Thymus (tissue), 14 donors: ENCODE measurements around the gene BUD31. TPM values are rescaled to one million over a fixed set of nuclear protein-coding genes. Genes with fewer than 3 reads are reported as not detected.
A peak's percentile ranks its signal among the peaks of the same experiment; 100 is the strongest.

Experiments used
- DNase-seq, 9 donors: peaks; one replicate each; pipeline ENCODE4 v3.0.0-alpha.2; 2013; ENCODE audit warnings: low spot score in 9 of 9, low read depth in 6 of 9, missing footprints in 1 of 9
- H3K27ac ChIP-seq, 2 donors: one replicate each; pipeline ENCODE4 v1.5.1; 2013; ENCODE audit warnings: control low read depth in 1 of 2, low read depth in 1 of 2, low read length in 1 of 2, mild to moderate bottlenecking in 1 of 2, moderate library complexity in 1 of 2
- H3K27me3 ChIP-seq, 2 donors: one replicate each; pipeline ENCODE4 v1.5.1; 2013; ENCODE audit warnings: low read length in 1 of 2; ENCODE audit not compliant: control insufficient read depth in 2 of 2, insufficient read depth in 1 of 2
- H3K36me3 ChIP-seq, 2 donors: one replicate each; pipeline ENCODE4 v1.5.1; 2013; ENCODE audit warnings: low read length in 1 of 2, mild to moderate bottlenecking in 1 of 2, moderate library complexity in 1 of 2; ENCODE audit not compliant: control insufficient read depth in 2 of 2, insufficient read depth in 2 of 2
- H3K4me1 ChIP-seq, 2 donors: one replicate each; pipeline ENCODE4 v1.5.1; 2013; ENCODE audit warnings: low read length in 2 of 2; ENCODE audit not compliant: control insufficient read depth in 2 of 2, insufficient read depth in 2 of 2
- H3K4me3 ChIP-seq, 2 donors: one replicate each; pipeline ENCODE4 v1.5.1; 2013; ENCODE audit warnings: low read length in 2 of 2, control low read depth in 1 of 2, mild to moderate bottlenecking in 1 of 2
- H3K9me3 ChIP-seq, 2 donors: one replicate each; pipeline ENCODE4 v1.5.1; 2013; ENCODE audit warnings: low read length in 1 of 2, mild to moderate bottlenecking in 1 of 2; ENCODE audit not compliant: control insufficient read depth in 2 of 2, insufficient read depth in 1 of 2
- WGBS: extraction: QIAGEN DNeasy Blood & Tissue Kit; methylation state at CpG from one replicate; pipeline ENCODE4 v1.1.7; 2013; 5-methylcytosine and 5-hydroxymethylcytosine counted together
- long read RNA-seq, 10 donors: transcript quantifications; one replicate each; lab custom pipeline, GENCODE V29; 2026
- polyA plus RNA-seq: library from polyadenylated mRNA; stranded (reverse); fragments of 200-250 nt; gene quantifications from one replicate; pipeline ENCODE4 v1.2.3, GENCODE V29; 2013
- total RNA-seq: library from RNA; stranded (reverse); fragments of 120-200 nt; gene quantifications from one replicate; pipeline ENCODE4 v1.2.4, GENCODE V29; 2013
- donor health status: healthy.

The BUD31 gene
- 102 TPM for total RNA-seq
- 123 TPM for polyA plus RNA-seq
- long read RNA-seq, donor 1, partial matches to known transcripts, result 0 of 4 reads
- long read RNA-seq, donor 1, other reads (novel, unspliced or antisense), result 0 of 4 reads
- long read RNA-seq, donor 2, result 0 reads
- long read RNA-seq, donor 3, transcript BUD31-202 (6 exons, 1,139 nt), result major isoform, 33 of 63 reads
- long read RNA-seq, donor 3, transcript BUD31-201 (6 exons, 1,035 nt), result minor isoform, 14 of 63 reads
- long read RNA-seq, donor 3, partial matches to known transcripts, result 16 of 63 reads
- long read RNA-seq, donor 3, other reads (novel, unspliced or antisense), result 0 of 63 reads
- long read RNA-seq, donor 4, transcript BUD31-201 (6 exons, 1,035 nt), result minor isoform, 6 of 28 reads
- long read RNA-seq, donor 4, transcript BUD31-202 (6 exons, 1,139 nt), result major isoform, 13 of 28 reads
- long read RNA-seq, donor 4, partial matches to known transcripts, result 9 of 28 reads
- long read RNA-seq, donor 4, other reads (novel, unspliced or antisense), result 0 of 28 reads
- long read RNA-seq, donor 5, transcript BUD31-201 (6 exons, 1,035 nt), result minor isoform, 19 of 106 reads
- long read RNA-seq, donor 5, transcript BUD31-202 (6 exons, 1,139 nt), result major isoform, 49 of 106 reads
- long read RNA-seq, donor 5, partial matches to known transcripts, result 37 of 106 reads
- long read RNA-seq, donor 5, other reads (novel, unspliced or antisense), result 0 of 106 reads
- long read RNA-seq, donor 6, transcript BUD31-201 (6 exons, 1,035 nt), result minor isoform, 9 of 33 reads
- long read RNA-seq, donor 6, transcript BUD31-202 (6 exons, 1,139 nt), result major isoform, 24 of 33 reads
- long read RNA-seq, donor 6, partial matches to known transcripts, result 0 of 33 reads
- long read RNA-seq, donor 6, other reads (novel, unspliced or antisense), result 0 of 33 reads
- long read RNA-seq, donor 7, transcript BUD31-201 (6 exons, 1,035 nt), result minor isoform, 7 of 51 reads
- long read RNA-seq, donor 7, transcript BUD31-202 (6 exons, 1,139 nt), result major isoform, 30 of 51 reads
- long read RNA-seq, donor 7, partial matches to known transcripts, result 14 of 51 reads
- long read RNA-seq, donor 7, other reads (novel, unspliced or antisense), result 0 of 51 reads
- long read RNA-seq, donor 8, transcript BUD31-202 (6 exons, 1,139 nt), result major isoform, 13 of 16 reads
- long read RNA-seq, donor 8, partial matches to known transcripts, result 0 of 16 reads
- long read RNA-seq, donor 8, other reads (novel, unspliced or antisense), result 0 of 16 reads
- long read RNA-seq, donor 9, transcript BUD31-202 (6 exons, 1,139 nt), result major isoform, 29 of 44 reads
- long read RNA-seq, donor 9, transcript BUD31-201 (6 exons, 1,035 nt), result minor isoform, 10 of 44 reads
- long read RNA-seq, donor 9, partial matches to known transcripts, result 5 of 44 reads
- long read RNA-seq, donor 9, other reads (novel, unspliced or antisense), result 0 of 44 reads
- long read RNA-seq, donor 10, transcript BUD31-201 (6 exons, 1,035 nt), result minor isoform, 6 of 54 reads
- long read RNA-seq, donor 10, transcript BUD31-202 (6 exons, 1,139 nt), result major isoform, 29 of 54 reads
- long read RNA-seq, donor 10, partial matches to known transcripts, result 17 of 54 reads
- long read RNA-seq, donor 10, other reads (novel, unspliced or antisense), result 0 of 54 reads

GRCh38 chr7:99408379-99409191, at the start of gene BUD31, which contains the start of gene PDAP1:
BUD31 (plus strand) TSS chr7:99408969; CDS start chr7:99411093, 2,124 bp downstream.
PDAP1 (minus strand) TSS chr7:99408597; CDS start chr7:99408548, 49 bp downstream.
- peaks cover 20 to 25% of the 10 kb centered on the region in 2 donors for H3K4me1 ChIP-seq
- WGBS, result under 1% methylated on average over 72 of the region's 72 CpGs

GRCh38 chr7:99359465-99360154, 49.2 kb upstream of the BUD31 start:
- 97% methylated on average over 22 of the region's 22 CpGs for WGBS
- Histone ChIP-seq H3K27me3 (no peaks in the 10 kb centered on the region), H3K27ac (no peak overlapping the region), H3K4me3 (no peak overlapping the region), H3K9me3 (no peaks in the 10 kb centered on the region), H3K4me1 (no peaks in the 10 kb centered on the region), H3K36me3 (peaks cover 73 to 84% of the 10 kb centered on the region in 2 donors)
- DNase-seq, result no peak

More at GRCh38 chr7:99408379-99409191, at the start of gene BUD31, which contains the start of gene PDAP1:
- peak within 1 kb of the TSS; percentile 66 to 99 for H3K4me3 ChIP-seq
- H3K27ac ChIP-seq, result peak within 1 kb of the TSS; percentile 94
- DNase-seq, result peak; percentile 95 to 100 (median 99)
- H3K36me3 ChIP-seq, result peaks cover 27 to 45% of the 10 kb centered on the region in 2 donors
- H3K9me3 ChIP-seq, result no peaks in the 10 kb centered on the region
- no peaks in the 10 kb centered on the region for H3K27me3 ChIP-seq

GRCh38 chr7:99362801-99363200, 46.0 kb upstream of the BUD31 start:
- H3K36me3 ChIP-seq, result peaks cover 79 to 88% of the 10 kb centered on the region in 2 donors
- no peaks in the 10 kb centered on the region for H3K4me1 ChIP-seq
- H3K4me3 ChIP-seq, result no peak overlapping the region
- 97% methylated on average over 3 of the region's 3 CpGs for WGBS
- no peak overlapping the region for H3K27ac ChIP-seq
- no peak for DNase-seq
- no peaks in the 10 kb centered on the region for H3K27me3 ChIP-seq
- H3K9me3 ChIP-seq, result peaks cover 0 to 4% of the 10 kb centered on the region in 2 donors

GRCh38 chr7:99363286-99363685, 45.5 kb upstream of the BUD31 start:
- Histone ChIP-seq H3K4me1 (no peaks in the 10 kb centered on the region), H3K36me3 (peaks cover 74 to 83% of the 10 kb centered on the region in 2 donors), H3K27ac (no peak overlapping the region), H3K27me3 (no peaks in the 10 kb centered on the region), H3K4me3 (no peak overlapping the region), H3K9me3 (peaks cover 0 to 4% of the 10 kb centered on the region in 2 donors)
- DNase-seq, result no peak
- WGBS, result over 99% methylated on average over 5 of the region's 5 CpGs

GRCh38 chr7:99365318-99366141, 43.2 kb upstream of the BUD31 start:
- peaks cover 0 to 4% of the 10 kb centered on the region in 2 donors for H3K4me1 ChIP-seq
- WGBS, result 85% methylated on average over 17 of the region's 17 CpGs
- H3K36me3 ChIP-seq, result peaks cover 61 to 69% of the 10 kb centered on the region in 2 donors
- peaks cover 0 to 4% of the 10 kb centered on the region in 2 donors for H3K9me3 ChIP-seq
- H3K4me3 ChIP-seq, result no peak overlapping the region
- H3K27me3 ChIP-seq, result no peaks in the 10 kb centered on the region
- DNase-seq, result peak in 4 of 9 donors; percentile 27 to 66 (median 58)
- H3K27ac ChIP-seq, result no peak overlapping the region

GRCh38 chr7:99366646-99367045, 42.1 kb upstream of the BUD31 start:
- Histone ChIP-seq H3K9me3 (peaks cover 0 to 4% of the 10 kb centered on the region in 2 donors), H3K27me3 (no peaks in the 10 kb centered on the region), H3K27ac (no peak overlapping the region), H3K36me3 (peaks cover 55 to 58% of the 10 kb centered on the region in 2 donors), H3K4me3 (no peak overlapping the region), H3K4me1 (peaks cover 0 to 8% of the 10 kb centered on the region in 2 donors)
- WGBS, result 95% methylated on average over 11 of the region's 11 CpGs
- no peak for DNase-seq
